ENCODE results near the gene IGFLR1.

DNA sequence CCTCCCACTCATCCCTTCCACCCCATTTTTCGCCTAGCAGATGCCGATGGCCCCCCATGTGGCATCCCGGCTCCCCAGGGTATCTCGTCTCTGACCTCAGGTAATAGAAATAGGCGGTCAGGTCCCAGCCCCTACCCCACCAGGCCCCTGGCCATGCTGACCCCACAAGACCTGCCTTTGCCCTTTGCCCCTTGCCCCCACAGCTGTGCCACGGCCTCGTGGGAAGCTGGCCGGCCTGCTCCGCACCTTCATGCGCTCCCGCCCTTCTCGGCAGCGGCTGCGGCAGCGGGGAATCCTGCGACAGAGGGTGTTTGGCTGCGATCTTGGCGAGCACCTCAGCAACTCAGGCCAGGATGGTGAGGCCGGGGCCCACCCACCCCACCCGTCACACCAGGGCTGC lies 38.5 kb upstream of the IGFLR1 start:
- TF ChIP-seq, protein P1, sequence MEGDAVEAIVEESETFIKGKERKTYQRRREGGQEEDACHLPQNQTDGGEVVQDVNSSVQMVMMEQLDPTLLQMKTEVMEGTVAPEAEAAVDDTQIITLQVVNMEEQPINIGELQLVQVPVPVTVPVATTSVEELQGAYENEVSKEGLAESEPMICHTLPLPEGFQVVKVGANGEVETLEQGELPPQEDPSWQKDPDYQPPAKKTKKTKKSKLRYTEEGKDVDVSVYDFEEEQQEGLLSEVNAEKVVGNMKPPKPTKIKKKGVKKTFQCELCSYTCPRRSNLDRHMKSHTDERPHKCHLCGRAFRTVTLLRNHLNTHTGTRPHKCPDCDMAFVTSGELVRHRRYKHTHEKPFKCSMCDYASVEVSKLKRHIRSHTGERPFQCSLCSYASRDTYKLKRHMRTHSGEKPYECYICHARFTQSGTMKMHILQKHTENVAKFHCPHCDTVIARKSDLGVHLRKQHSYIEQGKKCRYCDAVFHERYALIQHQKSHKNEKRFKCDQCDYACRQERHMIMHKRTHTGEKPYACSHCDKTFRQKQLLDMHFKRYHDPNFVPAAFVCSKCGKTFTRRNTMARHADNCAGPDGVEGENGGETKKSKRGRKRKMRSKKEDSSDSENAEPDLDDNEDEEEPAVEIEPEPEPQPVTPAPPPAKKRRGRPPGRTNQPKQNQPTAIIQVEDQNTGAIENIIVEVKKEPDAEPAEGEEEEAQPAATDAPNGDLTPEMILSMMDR (IDR thresholded peaks at IDR 0.05) = no peak
- no peak for TF ChIP-seq POLR2A (IDR thresholded peaks at IDR 0.05)

Measured in esophagus squamous epithelium (tissue), 4 donors.